GM18909 (cell line): ENCODE results near the gene BHLHE23.

Experiments
- ATAC-seq: cut with Tn5 transposase; IDR thresholded peaks from one replicate; pipeline ENCODE4 v1.9.1; 2021; ENCODE audit warnings: mild to moderate bottlenecking; ENCODE audit not compliant: unreplicated experiment, poor library complexity

The BHLHE23 gene

GRCh38 chr20:63009988-63010769 is 3.4 kb upstream of the BHLHE23 start:
- peak; percentile 60 for ATAC-seq

- ATAC-seq = peak; percentile 51
These were observed 2.5 kb upstream of the BHLHE23 start for GRCh38 chr20:63009045-63009961.

DNA sequence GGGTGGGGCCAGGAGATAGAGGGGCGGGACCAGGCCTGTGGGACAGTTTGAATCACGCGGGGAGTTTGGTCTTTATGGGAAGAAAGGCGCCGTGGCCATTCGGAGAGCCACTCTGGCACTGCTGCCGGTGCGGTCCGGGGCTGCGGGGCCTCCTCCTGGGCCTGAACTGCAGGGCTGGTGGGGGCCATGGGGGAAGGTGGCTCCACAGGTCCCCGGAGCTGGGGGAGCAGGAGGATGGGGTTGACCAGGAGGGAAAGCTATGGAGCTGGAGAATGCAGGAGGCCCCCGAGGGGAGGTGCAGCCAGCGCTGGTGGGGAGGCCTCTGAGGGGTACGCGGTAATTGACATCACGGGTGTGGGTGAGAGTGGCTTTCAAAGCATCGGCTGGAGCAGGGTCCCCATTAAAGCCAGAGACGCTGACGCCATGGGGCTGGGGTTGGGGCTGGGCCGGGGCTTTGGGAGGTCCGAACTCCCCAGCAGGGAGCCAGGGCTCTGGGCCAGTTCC is 1.8 kb upstream of the BHLHE23 start:
- no peak for ATAC-seq

DNA sequence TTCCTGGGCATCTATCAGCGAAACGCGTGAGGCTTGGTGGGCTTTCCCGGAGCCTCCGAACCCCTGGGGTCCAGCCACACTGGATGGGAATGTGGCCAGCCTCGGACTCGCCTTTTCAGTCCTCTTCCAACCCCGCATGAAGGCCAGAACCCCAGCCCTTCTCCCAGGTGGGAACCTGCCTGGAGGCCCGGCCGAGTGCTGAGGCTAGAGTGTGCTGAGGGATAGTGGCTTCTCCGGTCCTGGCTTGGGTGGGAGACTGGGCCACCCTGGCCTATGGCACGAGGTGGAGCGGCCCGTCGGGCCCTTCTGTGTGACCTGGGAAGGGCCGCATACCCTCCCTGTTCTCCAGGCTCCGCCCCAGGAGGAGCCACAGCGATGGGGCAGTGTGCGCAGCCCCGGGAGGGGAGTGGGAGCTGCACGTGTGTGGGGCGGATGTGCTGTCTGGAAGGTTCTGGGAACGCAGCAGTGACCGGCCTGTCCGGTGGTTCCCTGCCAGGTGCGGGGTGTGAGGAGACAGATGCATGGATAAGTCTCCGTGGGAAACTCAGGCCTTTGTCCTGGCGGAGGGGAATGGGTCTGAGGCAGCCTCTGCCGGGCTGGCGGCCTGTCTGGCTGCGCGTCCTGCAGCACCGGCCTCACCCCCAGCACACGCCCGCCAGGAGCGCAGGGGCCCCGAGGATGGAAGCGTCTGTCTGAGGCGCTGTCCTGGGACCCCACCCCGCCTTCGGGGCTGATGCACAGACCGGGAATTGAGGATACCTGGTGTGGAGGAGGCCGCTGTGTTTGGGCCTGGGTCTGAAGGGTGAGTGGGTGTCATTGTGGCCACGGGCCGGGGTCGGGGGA is 1.1 kb upstream of the BHLHE23 start:
- no peak for ATAC-seq

DNA sequence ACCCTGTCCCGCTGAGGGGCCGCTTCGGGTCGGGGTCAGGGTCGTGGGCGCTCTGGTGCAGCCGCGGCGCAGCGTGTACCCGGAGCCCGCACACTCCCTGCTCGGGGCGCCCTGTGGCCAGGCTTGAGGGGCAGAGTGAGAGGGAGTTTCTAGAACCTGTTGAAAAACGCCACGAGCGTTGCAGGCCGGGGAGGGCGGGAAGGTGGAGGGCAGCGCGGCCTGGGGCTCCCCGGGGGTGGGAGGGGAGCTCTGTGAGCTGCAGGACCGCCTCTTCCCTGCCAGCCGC is 539 bp upstream of the BHLHE23 start:
- ATAC-seq = no peak

DNA sequence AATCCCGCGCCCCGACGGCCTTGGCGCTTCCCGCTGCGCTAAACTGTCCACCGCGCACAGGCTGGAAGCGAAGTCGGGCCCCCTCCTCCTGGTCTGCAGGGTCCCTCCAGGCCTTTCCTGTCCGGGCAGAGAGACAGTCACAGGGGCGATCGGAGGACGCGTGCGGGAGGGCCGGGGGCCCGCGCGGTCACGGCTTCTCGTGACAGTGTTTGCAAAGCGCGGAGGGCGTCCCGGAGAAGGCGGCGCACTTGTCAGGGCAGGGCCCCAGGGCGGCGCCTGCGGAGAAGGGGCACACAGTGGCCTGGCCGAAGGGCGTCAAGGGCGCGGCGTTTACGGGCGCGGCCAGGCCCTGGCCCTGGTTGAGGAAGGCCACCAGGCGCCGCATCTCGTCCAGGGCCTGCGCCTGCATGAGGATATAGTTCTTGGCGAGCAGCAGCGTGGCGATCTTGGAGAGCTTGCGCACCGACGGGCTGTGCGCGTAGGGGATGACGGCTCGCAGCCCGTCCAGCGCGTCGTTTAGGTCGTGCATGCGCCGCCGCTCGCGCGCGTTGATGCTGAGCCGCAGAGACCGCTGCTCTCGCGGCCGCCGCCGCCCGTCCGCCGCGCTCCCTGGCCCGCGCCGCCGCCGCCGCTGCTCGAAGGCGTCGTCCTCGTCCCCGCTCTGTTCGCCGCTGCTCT is 763 bp downstream of the BHLHE23 start:
- ATAC-seq = no peak

- no peak for ATAC-seq
These were observed 1.4 kb downstream of the BHLHE23 start for GRCh38 chr20:63005365-63005861.

DNA sequence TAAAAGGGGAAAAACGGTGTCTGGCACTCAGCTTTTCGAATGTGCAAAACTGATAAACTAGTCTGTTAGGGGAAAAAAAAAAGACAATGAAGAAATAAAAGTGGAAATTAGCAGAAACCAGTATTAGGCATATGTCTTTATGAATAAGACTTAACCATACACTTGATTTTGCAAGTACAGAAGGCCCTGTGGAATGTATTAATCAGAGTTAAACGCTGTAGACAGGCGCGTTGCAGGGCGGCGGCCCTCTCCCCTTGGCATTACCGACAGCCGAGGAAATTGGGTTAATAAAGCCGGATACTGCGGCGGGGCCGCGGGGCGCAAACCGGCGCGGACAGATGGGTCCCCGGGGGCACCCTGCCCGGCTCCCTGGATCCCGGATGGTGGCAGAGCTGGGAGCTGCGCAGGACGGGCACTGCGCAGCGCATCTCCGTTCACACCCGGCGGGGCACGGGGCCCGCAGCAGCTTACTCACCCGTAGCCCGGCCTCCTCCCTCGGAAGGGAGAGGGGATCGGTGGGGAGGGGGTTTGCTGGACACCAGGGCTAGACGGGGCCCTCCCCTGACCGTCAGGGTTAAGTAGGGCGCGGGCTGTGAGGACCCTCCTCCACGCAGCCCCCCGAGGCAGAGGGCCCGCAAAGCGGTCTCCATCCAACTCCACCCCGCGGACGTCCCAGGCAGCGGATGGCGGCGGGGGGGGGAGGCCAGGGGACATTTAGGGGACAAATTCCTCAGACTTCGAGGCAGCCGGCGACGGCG is 2.0 kb downstream of the BHLHE23 start:
- ATAC-seq = no peak

DNA sequence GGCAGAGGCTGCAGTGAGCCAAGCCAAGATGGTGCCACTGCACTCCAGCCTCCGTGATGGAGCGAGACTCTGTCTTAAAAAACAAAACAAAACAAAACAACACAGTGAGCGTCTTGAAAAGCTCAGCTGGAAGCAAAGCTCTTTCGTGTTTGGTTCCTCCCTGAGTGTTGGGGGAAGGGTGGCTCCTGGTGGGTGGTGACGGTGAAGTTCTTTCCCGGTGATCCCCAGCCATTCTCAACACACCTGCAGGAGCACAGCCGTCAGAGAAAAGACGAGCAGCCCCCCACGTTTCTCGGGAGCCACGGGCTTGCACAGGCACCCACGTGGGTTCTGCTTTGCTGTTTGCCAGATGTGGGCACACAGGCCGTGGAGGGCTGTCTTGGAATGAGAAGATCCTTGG is 3.2 kb downstream of the BHLHE23 start:
- ATAC-seq = no peak

GRCh38 chr20:63002511-63002910 is 4.3 kb downstream of the BHLHE23 start:
- no peak for ATAC-seq

GRCh38 chr20:63000958-63001357 is 5.8 kb downstream of the BHLHE23 start:
- ATAC-seq = no peak

GRCh38 chr20:63000036-63000435 is 6.7 kb downstream of the BHLHE23 start:
- no peak for ATAC-seq

DNA sequence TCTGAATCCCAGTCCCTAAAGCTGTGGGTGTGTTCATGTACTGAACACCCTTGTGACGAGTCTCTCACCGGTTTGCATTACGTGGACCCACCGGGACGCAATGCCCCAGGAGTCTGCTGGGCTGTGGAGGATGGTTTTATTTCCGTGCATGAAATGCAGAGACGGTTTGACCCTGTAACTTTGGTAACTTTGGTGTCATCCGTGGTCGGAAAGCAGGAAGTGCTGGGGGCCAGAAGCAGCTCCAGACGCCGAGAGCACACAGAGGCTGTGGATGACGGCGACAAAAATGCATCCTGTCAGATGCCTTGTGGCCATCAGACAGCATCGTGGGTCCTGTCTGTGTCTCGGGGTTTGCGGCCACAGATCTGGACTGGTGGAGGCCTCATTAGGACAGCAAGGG is 7.2 kb downstream of the BHLHE23 start:
- ATAC-seq = no peak

- no peak for ATAC-seq
These were observed 8.3 kb downstream of the BHLHE23 start for GRCh38 chr20:62998449-62998848.

DNA sequence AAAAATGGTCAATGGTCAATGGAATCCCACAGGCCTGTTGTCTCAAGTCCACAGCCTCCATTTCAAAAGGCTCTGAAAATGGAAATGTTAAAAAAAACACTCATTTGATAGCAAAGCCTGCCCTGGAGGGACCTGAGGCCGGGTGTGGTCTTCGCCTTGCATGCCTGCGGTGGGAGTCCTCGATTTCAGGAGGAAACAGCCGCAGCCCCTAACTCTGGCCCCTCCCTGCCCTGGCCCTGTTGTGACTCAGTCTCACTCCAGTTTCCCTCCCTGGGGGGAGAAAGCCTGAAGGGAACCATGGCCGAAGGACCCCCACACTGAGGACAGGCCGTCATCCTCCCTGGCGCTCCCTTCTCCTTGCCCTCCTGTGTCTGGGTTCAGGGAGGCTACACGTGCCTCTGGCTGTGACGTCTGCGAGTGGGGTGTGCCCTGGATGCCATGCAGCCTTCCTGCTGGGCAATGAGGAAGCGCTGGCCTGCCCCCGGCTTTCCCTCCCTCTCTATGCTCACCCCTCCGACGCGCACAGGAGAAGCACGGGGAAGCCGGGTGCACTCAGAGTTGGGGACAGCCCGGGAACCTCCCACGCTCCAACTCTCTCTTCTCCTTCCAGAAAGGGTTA is 9.2 kb downstream of the BHLHE23 start:
- ATAC-seq = no peak

GRCh38 chr20:62996596-62996982 is 10.2 kb downstream of the BHLHE23 start:
- no peak for ATAC-seq

GRCh38 chr20:62995898-62996595 is 10.7 kb downstream of the BHLHE23 start:
- ATAC-seq = no peak

- ATAC-seq = no peak
These were observed 11.3 kb downstream of the BHLHE23 start for GRCh38 chr20:62995481-62995880.
